Left ventricle myocardium inferior (tissue), 1 donor: ENCODE measurements around the gene TBCC. TPM values are rescaled to one million over a fixed set of nuclear protein-coding genes. Genes with fewer than 3 reads are reported as not detected.

Experiments
- DNase-seq: peaks from one replicate; pipeline ENCODE4 v3.0.0-alpha.2; 2020
- H3K27ac ChIP-seq: fragments of 200-600 bp; replicated peaks from 2 replicates; pipeline ENCODE4 v1.8.0; 2021
- H3K27me3 ChIP-seq: fragments of 200-600 bp; 2 replicates; pipeline ENCODE4 v1.8.0; 2021; ENCODE audit warnings: low read depth
- H3K36me3 ChIP-seq: fragments of 200-600 bp; 2 replicates; pipeline ENCODE4 v1.8.0; 2021
- H3K4me1 ChIP-seq: fragments of 200-600 bp; 2 replicates; pipeline ENCODE4 v1.8.0; 2021
- H3K4me3 ChIP-seq: fragments of 200-600 bp; 2 replicates; pipeline ENCODE4 v1.8.0; 2021; ENCODE audit warnings: mild to moderate bottlenecking, moderate library complexity
- H3K9me3 ChIP-seq: fragments of 200-600 bp; replicated peaks from 2 replicates; pipeline ENCODE4 v1.8.0; 2021
- CTCF ChIP-seq: fragments of 200-600 bp; IDR thresholded peaks from 2 replicates; pipeline ENCODE4 v1.8.0; 2021; ENCODE audit warnings: antibody characterized with exemption, mild to moderate bottlenecking, borderline replicate concordance
- intact Hi-C: fragments of 100-400 bp; cut with micrococcal nuclease; formaldehyde crosslinking; loops from one replicate; pipeline ENCODE4 v1.11.0; 2022
- total RNA-seq: library from RNA; stranded (reverse); fragmentation: NEBNext Ultra II Directional; extraction: Animal tissue kit (Norgen Biotek cat#: 25700); gene quantifications from one replicate; pipeline ENCODE4 v1.2.1, GENCODE V29; 2021
- donor health status: DM: no; HTN: yes; CAD: no; lungs with severe emphysema.

Gene TBCC
- total RNA-seq, 1 donor from 2014 or later, result 12.8 TPM

DNA sequence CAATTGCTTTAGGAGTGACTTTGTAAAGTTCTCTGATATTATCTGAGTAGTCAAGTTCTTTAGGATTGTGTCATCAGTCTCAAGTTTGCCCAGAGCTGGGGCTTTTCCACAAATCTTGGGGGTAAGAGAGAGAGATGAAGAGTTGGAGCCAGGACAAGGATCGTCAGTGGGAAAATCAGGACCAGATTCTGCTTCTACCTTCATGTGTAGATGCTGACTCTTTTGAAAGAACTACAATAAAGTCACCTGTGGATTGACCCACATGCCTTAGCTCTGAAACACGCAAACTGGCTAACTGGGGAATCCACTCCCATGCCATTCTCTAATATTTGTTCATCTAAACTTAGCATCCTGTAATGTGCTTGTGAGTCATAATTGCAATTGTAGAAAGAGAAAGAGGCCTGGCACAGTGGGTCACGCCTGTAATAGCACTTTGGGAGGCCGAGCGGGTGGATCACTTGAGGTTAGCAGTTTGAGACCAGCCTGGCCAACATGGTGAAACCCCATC lies 20.3 kb upstream of the TBCC start:
- H3K27me3 ChIP-seq, result no peaks in the 10 kb centered on the region
- no peak overlapping the region for H3K27ac ChIP-seq
- no peak for DNase-seq
- TF ChIP-seq CTCF, result no peak
- no peaks in the 10 kb centered on the region for H3K9me3 ChIP-seq
- peaks cover 11% of the 10 kb centered on the region for H3K4me1 ChIP-seq
- intact Hi-C loops, result no loop called here
- H3K4me3 ChIP-seq, result no peak overlapping the region
- H3K36me3 ChIP-seq, result no peaks in the 10 kb centered on the region

DNA sequence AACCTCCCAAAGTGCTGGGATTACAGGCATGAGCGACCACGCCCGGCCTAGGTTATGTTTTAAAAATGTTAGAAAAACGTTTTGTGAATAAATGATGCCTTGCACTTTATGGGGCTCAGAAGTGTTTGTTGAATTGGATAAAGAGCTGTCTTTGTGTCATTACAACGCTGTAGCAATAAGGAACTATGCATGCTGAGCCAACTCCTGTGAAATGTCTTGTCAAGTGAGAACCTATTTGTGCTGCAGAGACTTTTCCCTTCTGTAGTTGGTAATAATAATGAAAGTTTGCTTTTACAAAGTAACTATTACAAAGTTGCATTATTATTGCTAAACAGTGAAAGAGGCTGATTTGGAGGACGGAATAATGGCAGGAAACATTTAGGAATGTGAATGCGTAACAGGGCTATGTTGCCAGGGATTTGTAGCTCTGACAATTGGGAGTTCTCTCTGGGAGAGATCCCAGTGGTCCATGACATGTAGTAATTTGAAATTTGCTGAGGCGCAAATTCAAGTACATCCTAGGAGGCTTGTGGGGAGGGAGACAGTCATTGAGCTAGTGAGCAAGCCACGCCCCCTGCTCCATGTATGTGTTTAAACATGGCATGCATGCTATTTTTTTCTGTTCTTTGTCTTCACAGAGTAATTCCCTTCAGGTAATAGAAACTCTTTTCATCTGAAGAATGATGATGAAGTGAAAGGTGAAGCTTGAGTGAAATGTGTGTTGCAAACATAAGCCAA lies 19.2 kb upstream of the TBCC start:
- H3K4me3 ChIP-seq, result no peak overlapping the region
- TF ChIP-seq CTCF, result no peak
- no peaks in the 10 kb centered on the region for H3K27me3 ChIP-seq
- peaks cover 11% of the 10 kb centered on the region for H3K4me1 ChIP-seq
- intact Hi-C loops, result no loop called here
- no peaks in the 10 kb centered on the region for H3K9me3 ChIP-seq
- H3K27ac ChIP-seq, result no peak overlapping the region
- no peak for DNase-seq
- peaks cover 2% of the 10 kb centered on the region for H3K36me3 ChIP-seq

DNA sequence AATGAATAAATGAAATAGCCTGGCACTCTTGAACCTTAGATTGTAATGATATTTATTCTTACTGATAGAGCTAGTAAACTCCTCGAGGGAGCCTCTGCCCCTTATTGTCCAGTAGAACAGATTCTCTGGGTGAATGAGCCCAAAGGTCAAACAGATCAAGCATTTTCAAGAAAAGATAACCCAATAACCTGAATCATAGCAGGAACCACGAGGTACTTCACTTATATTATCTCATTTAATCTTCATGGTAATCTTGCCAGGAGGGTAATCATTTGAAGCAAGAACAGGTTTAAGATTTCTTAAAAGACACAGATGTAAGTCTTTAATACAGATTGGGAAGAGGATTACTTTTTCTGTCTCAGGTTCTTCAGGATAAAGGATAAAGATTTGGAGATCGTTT lies 17.0 kb upstream of the TBCC start:
- Histone ChIP-seq H3K27ac (no peak overlapping the region), H3K9me3 (no peaks in the 10 kb centered on the region), H3K4me1 (peaks cover 13% of the 10 kb centered on the region), H3K36me3 (peaks cover 14% of the 10 kb centered on the region), H3K4me3 (no peak overlapping the region), H3K27me3 (no peaks in the 10 kb centered on the region)
- intact Hi-C loops, result no loop called here
- no peak for DNase-seq
- TF ChIP-seq CTCF, result no peak

GRCh38 chr6:42762426-42762859 lies 16.5 kb upstream of the TBCC start:
- H3K27me3 ChIP-seq, result no peaks in the 10 kb centered on the region
- H3K9me3 ChIP-seq, result no peaks in the 10 kb centered on the region
- no peak overlapping the region for H3K4me3 ChIP-seq
- H3K36me3 ChIP-seq, result peaks cover 14% of the 10 kb centered on the region
- TF ChIP-seq CTCF, result no peak
- intact Hi-C loops, result no loop called here
- H3K4me1 ChIP-seq, result peaks cover 8% of the 10 kb centered on the region
- H3K27ac ChIP-seq, result no peak overlapping the region
- DNase-seq, result no peak

DNA sequence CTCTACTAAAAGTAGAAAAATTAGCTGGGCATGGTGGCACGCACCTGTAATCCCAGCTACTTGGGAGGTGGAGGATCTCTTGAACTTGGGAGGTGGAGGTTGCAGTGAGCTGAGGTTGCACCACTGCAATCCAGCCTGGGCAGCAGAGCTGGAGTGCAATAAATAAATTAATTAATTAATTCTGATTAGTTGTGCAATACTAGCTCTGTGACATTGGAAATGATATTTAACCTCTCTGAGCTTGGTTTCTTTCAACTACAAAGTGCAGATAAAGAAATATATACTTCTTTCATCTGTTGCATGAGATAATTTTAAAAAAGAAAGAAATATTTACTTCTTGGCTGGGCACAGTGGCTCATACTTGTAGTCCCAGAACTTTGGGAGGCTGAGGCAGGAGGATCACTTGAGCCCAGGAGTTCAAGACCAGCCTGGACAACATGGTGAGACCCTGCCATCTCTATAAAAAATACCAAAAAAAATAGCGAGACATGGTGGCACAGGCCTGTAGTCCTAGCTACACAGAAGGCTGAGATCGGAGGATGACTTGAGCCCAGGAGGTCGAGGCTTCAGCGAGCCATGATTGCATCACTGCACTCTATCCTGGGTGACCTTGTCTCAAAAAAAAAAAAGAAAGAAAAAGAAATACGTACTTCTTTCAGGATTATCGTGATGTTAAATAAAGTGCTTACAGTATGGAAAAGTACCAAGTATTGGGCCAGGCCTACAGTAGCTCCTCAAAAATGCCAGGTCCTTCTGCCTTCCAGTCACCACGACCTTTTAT lies 15.6 kb upstream of the TBCC start:
- no peak for DNase-seq
- peaks cover 4% of the 10 kb centered on the region for H3K4me1 ChIP-seq
- H3K4me3 ChIP-seq, result no peak overlapping the region
- peaks cover 14% of the 10 kb centered on the region for H3K36me3 ChIP-seq
- TF ChIP-seq CTCF, result no peak
- H3K9me3 ChIP-seq, result no peaks in the 10 kb centered on the region
- H3K27ac ChIP-seq, result no peak overlapping the region
- intact Hi-C loops, result no loop called here
- no peaks in the 10 kb centered on the region for H3K27me3 ChIP-seq
